CMK (cell line): ENCODE data around the gene PRDM13.
"Not testable (repeated sequence)": the region's sequence is repeated elsewhere in the genome, so short reads cannot be mapped to it uniquely, and the experiment has no call there.

Source experiments
- DNase-seq: peaks from one replicate; pipeline ENCODE4 v3.0.0-alpha.2; 2010; ENCODE audit warnings: low read depth

PRDM13 gene

GRCh38 chr6:99603421-99604165 is 3.0 kb upstream of the PRDM13 start:
- DNase-seq, result no peak

GRCh38 chr6:99604166-99605073 is 2.2 kb upstream of the PRDM13 start:
- DNase-seq, result no peak

GRCh38 chr6:99605074-99605734 is 1.4 kb upstream of the PRDM13 start:
- DNase-seq, result no peak

- DNase-seq, result no peak
These were observed 550 bp upstream of the PRDM13 start for GRCh38 chr6:99605911-99606655.

GRCh38 chr6:99607416-99608036 is 893 bp downstream of the PRDM13 start:
- no peak for DNase-seq

- DNase-seq, result no peak
These were observed 1.6 kb downstream of the PRDM13 start for GRCh38 chr6:99608059-99608885.

- DNase-seq, result no peak
These were observed 2.4 kb downstream of the PRDM13 start for GRCh38 chr6:99608886-99609482.

GRCh38 chr6:99609905-99610489 is 3.4 kb downstream of the PRDM13 start:
- no peak for DNase-seq

GRCh38 chr6:99611148-99611547 is 4.5 kb downstream of the PRDM13 start:
- no peak for DNase-seq

- DNase-seq, result no peak
These were observed 6.1 kb downstream of the PRDM13 start for GRCh38 chr6:99612551-99613408.

GRCh38 chr6:99613409-99613704 is 6.7 kb downstream of the PRDM13 start:
- no peak for DNase-seq

GRCh38 chr6:99613705-99614429 is 7.2 kb downstream of the PRDM13 start:
- DNase-seq, result no peak

- DNase-seq, result no peak
These were observed 8.0 kb downstream of the PRDM13 start for GRCh38 chr6:99614430-99615186.

- no peak for DNase-seq
These were observed 10.5 kb downstream of the PRDM13 start for GRCh38 chr6:99617131-99617530.

- no peak for DNase-seq
These were observed 12.2 kb downstream of the PRDM13 start for GRCh38 chr6:99618649-99619408.

- no peak for DNase-seq
These were observed 12.8 kb downstream of the PRDM13 start for GRCh38 chr6:99619409-99619762.

- not testable (repeated sequence) for DNase-seq
These were observed 15.4 kb downstream of the PRDM13 start for GRCh38 chr6:99622044-99622443.
